Measurements from ENCODE around the gene KCNJ10.

Gene KCNJ10

DNA sequence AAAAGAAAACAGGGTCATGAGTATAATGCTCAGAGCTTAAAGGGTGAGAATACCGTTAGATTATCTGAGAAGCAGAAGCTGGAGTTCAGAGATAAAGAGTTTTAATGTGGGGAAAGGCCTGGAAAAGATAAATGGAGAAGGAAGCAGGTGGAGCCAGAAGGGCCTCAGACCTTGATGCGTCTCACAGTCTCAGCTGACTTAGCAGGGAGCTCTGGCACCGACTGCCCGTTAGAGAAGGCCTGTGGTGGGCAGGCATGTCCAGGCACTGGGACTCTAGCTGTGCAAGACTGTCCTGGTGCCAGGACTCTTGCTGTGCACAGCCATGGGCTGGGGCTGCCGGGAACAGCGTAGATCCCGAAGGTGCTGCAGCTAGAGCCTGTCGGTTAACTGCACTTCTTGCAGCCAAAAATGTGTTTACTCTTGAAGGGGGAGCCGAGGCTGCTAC is 112.1 kb downstream of the KCNJ10 start:
- Histone ChIP-seq H3K27ac (replicated peaks) (no peak overlapping the region), H3K4me3 (replicated peaks; ENCODE audit: insufficient read depth, low read length) (no peak overlapping the region), H3K27me3 (ENCODE audit: insufficient read depth, poor library complexity, severe bottlenecking) (peaks cover 4% of the 10 kb centered on the region)
- no peak for TF ChIP-seq REST (IDR thresholded peaks at IDR 0.05; ENCODE audit: insufficient replicate concordance, low read depth)
- no peak for DNase-seq (ENCODE audit: low read depth in 1 of 2, low spot score in 1 of 2)

GRCh38 chr1:159955456-159955855 is 114.5 kb downstream of the KCNJ10 start:
- peaks cover 4% of the 10 kb centered on the region for H3K27me3 ChIP-seq (ENCODE audit: insufficient read depth, poor library complexity, severe bottlenecking)
- TF ChIP-seq GABPA (IDR thresholded peaks at IDR 0.05; ENCODE audit: low read depth) = no peak
- H3K27ac ChIP-seq (replicated peaks) = no peak overlapping the region
- H3K4me3 ChIP-seq (replicated peaks; ENCODE audit: insufficient read depth, low read length) = no peak overlapping the region
- no peak for DNase-seq (ENCODE audit: low read depth in 1 of 2, low spot score in 1 of 2)

DNA sequence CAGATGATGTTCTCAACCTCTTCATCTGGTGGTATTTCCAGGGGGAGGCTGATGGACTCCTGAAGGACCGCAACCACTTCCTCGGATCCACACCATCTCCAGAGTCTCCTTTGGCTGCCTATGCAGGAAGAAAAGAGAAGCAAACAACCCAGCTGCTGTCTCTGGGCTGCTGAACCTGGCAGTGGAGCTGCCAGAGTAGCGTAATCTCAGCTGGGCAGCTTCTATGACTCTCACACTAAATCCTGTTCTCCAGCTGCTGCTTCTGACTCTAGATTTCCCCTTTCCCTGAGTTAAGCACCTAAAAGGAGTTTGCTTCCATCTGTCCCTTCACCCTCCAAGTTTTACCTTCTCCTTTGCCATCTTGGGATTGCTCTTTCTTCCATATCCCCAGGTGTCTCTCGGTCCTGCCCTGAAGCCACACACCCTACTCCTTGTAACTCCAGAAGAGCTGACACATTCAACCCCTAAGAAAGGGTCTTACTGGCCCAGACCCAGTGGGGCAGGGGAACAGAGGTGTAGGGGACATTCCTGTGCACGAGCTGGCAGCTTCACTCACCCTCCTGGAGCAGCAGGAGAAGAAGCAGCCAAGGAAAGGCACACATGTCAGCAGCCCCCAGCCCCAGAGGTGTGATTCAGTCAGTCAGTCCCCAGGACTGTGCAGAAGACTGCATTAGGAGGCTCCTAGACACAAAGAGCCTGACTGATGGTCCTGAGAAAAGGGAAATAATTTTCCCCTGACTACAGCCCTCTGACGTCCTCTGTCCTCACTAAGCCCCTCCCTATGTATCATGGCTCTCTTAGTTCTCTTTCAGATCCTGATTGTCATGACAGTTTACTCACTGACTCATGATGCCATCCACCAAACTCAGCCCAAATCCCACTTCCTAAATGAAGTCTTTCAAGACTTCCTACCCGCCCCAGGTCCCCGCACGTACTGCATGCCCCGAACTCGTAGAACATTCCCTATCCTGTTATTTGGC is 116.1 kb downstream of the KCNJ10 start, which contains the start of gene SLAMF9:
Gene SLAMF9, minus strand, starts transcription at position 702 of the 980 bp plus-strand sequence. Its CDS starts 100 bp downstream, at position 602.
- Histone ChIP-seq H3K27ac (replicated peaks) (no peak within 1 kb of the TSS), H3K4me3 (replicated peaks; ENCODE audit: insufficient read depth, low read length) (no peak within 1 kb of the TSS), H3K27me3 (ENCODE audit: insufficient read depth, poor library complexity, severe bottlenecking) (peaks cover 4% of the 10 kb centered on the region)
- no peak for DNase-seq (ENCODE audit: low read depth in 1 of 2, low spot score in 1 of 2)
- TF ChIP-seq POLR2AphosphoS5 (IDR thresholded peaks at IDR 0.05; ENCODE audit: low read depth) = no peak
- TF ChIP-seq, protein P1, sequence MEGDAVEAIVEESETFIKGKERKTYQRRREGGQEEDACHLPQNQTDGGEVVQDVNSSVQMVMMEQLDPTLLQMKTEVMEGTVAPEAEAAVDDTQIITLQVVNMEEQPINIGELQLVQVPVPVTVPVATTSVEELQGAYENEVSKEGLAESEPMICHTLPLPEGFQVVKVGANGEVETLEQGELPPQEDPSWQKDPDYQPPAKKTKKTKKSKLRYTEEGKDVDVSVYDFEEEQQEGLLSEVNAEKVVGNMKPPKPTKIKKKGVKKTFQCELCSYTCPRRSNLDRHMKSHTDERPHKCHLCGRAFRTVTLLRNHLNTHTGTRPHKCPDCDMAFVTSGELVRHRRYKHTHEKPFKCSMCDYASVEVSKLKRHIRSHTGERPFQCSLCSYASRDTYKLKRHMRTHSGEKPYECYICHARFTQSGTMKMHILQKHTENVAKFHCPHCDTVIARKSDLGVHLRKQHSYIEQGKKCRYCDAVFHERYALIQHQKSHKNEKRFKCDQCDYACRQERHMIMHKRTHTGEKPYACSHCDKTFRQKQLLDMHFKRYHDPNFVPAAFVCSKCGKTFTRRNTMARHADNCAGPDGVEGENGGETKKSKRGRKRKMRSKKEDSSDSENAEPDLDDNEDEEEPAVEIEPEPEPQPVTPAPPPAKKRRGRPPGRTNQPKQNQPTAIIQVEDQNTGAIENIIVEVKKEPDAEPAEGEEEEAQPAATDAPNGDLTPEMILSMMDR (IDR thresholded peaks at IDR 0.05; ENCODE audit: insufficient read depth, low read length) = no peak

GRCh38 chr1:159952932-159953331 is 117.0 kb downstream of the KCNJ10 start:
- no peak for DNase-seq (ENCODE audit: low read depth in 1 of 2, low spot score in 1 of 2)
- no peak overlapping the region for H3K4me3 ChIP-seq (replicated peaks; ENCODE audit: insufficient read depth, low read length)
- no peak overlapping the region for H3K27ac ChIP-seq (replicated peaks)
- peaks cover 4% of the 10 kb centered on the region for H3K27me3 ChIP-seq (ENCODE audit: insufficient read depth, poor library complexity, severe bottlenecking)
- TF ChIP-seq POLR2AphosphoS5 (IDR thresholded peaks at IDR 0.05; ENCODE audit: low read depth) (no peak), SPI1 (IDR thresholded peaks at IDR 0.05; ENCODE audit: borderline replicate concordance, low read depth) (no peak), GABPA (IDR thresholded peaks at IDR 0.05; ENCODE audit: low read depth) (no peak), REST (IDR thresholded peaks at IDR 0.05; ENCODE audit: insufficient replicate concordance, low read depth) (no peak)
- TF ChIP-seq, protein P1 (IDR thresholded peaks at IDR 0.05; ENCODE audit: insufficient read depth, low read length) = no peak
